Measurements from ENCODE around the gene SMARCD2.
"Not testable (repeated sequence)": the region's sequence is repeated elsewhere in the genome, so short reads cannot be mapped to it uniquely, and the experiment has no call there.

Gene SMARCD2

GRCh38 chr17:63848834-63849689, 6.6 kb upstream of the SMARCD2 start:
- peak; percentile 92 for DNase-seq

- no peak for DNase-seq
These were observed 5.2 kb upstream of the SMARCD2 start for GRCh38 chr17:63847525-63848249.

GRCh38 chr17:63845509-63845908, 3.0 kb upstream of the SMARCD2 start:
- DNase-seq, result no peak

- no peak for DNase-seq
These were observed 1.6 kb upstream of the SMARCD2 start for GRCh38 chr17:63843910-63844677.

- DNase-seq, result not testable (repeated sequence)
These were observed 953 bp upstream of the SMARCD2 start for GRCh38 chr17:63843387-63843888.

- DNase-seq, result peak; percentile 70
These were observed 329 bp downstream of the SMARCD2 start for GRCh38 chr17:63842173-63842539.

- peak; percentile 67 for DNase-seq
These were observed 924 bp downstream of the SMARCD2 start for GRCh38 chr17:63841350-63842172.

- no peak for DNase-seq
These were observed 1.7 kb downstream of the SMARCD2 start for GRCh38 chr17:63840591-63841349.

GRCh38 chr17:63838631-63839171, 3.8 kb downstream of the SMARCD2 start:
- peak; percentile 79 for DNase-seq

GRCh38 chr17:63837962-63838600, 4.4 kb downstream of the SMARCD2 start:
- no peak for DNase-seq

GRCh38 chr17:63837480-63837879, 5.0 kb downstream of the SMARCD2 start:
- DNase-seq, result no peak

GRCh38 chr17:63836811-63837210, 5.7 kb downstream of the SMARCD2 start:
- no peak for DNase-seq

- no peak for DNase-seq
These were observed 7.2 kb downstream of the SMARCD2 start for GRCh38 chr17:63835167-63835720.

- no peak for DNase-seq
These were observed 7.9 kb downstream of the SMARCD2 start for GRCh38 chr17:63834431-63835166.

GRCh38 chr17:63833741-63834373, 8.6 kb downstream of the SMARCD2 start:
- no peak for DNase-seq

GRCh38 chr17:63833026-63833740, 9.3 kb downstream of the SMARCD2 start:
- DNase-seq, result no peak

- no peak for DNase-seq
These were observed 10.0 kb downstream of the SMARCD2 start for GRCh38 chr17:63832455-63832854.

GRCh38 chr17:63832014-63832413, 10.5 kb downstream of the SMARCD2 start:
- DNase-seq, result no peak
